ENCODE data around the gene CAMTA1.
A peak's percentile ranks its signal among the peaks of the same experiment; 100 is the strongest.

CAMTA1 gene

DNA sequence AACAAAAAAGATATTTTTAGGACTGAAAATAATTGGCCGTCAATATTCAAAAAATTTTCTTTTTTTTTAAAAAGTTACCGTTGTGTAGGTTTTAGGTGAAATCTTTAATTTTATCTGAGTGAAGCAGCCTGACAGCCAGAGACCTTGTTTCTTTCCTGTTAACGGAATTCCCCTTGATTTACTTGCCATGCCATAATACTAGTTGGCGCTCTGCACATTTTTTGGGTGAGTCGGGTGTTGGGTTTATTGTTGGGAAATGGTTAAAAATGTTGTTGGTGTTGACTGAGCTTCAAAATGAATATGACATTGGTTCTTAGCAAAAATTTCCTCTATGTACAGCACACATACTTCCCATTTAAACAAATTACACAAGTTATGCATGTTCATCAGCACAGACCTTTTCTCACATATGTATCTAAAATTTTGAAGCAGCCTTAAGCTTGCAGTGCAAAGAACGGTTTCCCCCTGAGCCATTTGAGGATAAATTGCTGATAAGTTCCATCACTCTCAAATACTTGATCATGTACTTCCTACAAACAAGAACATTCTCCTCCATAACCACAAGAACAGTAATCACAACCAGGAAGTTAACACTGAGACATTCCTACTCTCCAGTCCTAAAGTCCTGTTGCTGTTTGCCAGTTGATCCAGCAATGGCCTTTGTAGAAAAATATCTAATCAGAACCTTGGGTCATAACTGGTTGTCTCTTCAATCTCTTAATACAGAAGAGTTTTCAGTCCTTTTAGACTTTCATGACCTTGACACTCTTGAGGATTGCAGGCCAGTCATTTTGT is 34.2 kb downstream of the CAMTA1 start:
- TF ChIP-seq, protein P1, sequence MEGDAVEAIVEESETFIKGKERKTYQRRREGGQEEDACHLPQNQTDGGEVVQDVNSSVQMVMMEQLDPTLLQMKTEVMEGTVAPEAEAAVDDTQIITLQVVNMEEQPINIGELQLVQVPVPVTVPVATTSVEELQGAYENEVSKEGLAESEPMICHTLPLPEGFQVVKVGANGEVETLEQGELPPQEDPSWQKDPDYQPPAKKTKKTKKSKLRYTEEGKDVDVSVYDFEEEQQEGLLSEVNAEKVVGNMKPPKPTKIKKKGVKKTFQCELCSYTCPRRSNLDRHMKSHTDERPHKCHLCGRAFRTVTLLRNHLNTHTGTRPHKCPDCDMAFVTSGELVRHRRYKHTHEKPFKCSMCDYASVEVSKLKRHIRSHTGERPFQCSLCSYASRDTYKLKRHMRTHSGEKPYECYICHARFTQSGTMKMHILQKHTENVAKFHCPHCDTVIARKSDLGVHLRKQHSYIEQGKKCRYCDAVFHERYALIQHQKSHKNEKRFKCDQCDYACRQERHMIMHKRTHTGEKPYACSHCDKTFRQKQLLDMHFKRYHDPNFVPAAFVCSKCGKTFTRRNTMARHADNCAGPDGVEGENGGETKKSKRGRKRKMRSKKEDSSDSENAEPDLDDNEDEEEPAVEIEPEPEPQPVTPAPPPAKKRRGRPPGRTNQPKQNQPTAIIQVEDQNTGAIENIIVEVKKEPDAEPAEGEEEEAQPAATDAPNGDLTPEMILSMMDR (IDR thresholded peaks at IDR 0.05; ENCODE audit: insufficient read depth, low read depth, low read length, missing control alignments): no peak
- DNase-seq (ENCODE audit: low read depth): no peak
- H3K4me3 ChIP-seq (ENCODE audit: low read length): no peak overlapping the region

DNA sequence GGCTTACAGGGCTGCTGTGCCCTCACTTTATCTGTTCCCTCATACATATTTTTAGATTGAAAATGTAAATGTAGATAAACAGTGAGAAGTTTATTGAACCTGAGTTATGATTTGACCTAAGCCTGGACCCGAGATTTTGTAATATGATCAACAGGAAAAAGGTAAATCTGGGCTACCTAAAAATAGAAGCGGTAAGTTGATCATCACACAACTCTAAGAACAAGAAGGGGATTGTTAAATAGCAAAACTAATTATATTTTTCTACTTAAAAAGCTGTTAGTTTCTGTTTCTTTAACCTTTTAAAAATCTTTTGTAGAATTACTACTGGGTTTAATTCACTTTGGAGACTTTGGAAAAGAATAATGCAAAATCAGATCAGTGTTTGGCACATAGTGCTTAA is 35.6 kb downstream of the CAMTA1 start:
- DNase-seq (ENCODE audit: low read depth): no peak
- H3K4me3 ChIP-seq (ENCODE audit: low read length): no peak overlapping the region
- TF ChIP-seq, protein P1 (IDR thresholded peaks at IDR 0.05; ENCODE audit: insufficient read depth, low read depth, low read length, missing control alignments): no peak

DNA sequence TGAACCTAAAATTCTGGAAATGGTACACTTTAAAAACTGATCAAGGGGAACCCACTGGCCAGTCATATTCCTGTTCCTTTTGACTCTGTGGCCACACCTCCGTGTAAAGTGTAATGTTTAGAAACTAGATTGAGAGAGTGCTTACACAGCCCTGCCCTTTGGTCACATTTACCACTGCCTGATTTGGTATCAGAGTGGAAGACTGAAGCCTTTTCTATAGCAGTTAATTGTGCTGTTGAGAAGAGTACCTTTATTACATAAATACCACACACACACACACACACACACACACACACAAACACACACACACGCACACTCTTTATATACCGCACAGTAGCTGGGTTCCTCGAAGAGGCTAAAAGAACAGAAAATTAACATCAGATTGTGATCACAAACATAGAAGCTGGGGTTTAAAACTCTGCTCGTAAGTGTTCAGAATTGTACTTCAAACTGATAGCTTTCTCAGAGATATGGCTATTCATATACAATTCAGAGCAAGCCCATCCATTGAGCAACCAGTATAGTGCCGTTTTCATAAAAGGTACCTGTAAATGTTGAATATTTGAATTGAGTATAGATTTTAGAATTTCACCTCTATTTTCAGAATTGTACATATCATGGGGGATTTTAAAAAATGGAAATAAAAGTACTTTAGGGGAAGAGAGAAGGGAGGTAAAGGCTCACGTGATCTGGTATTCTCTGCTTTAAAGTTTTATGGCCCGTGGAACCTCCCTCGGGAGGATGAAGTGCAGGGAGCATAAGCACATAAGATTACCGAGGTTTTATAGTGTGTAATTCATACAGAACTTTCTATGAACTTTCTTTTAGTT is 37.5 kb downstream of the CAMTA1 start:
- H3K4me3 ChIP-seq (ENCODE audit: low read length): no peak overlapping the region
- TF ChIP-seq, protein P1 (IDR thresholded peaks at IDR 0.05; ENCODE audit: insufficient read depth, low read depth, low read length, missing control alignments): no peak
- no peak for DNase-seq (ENCODE audit: low read depth)

DNA sequence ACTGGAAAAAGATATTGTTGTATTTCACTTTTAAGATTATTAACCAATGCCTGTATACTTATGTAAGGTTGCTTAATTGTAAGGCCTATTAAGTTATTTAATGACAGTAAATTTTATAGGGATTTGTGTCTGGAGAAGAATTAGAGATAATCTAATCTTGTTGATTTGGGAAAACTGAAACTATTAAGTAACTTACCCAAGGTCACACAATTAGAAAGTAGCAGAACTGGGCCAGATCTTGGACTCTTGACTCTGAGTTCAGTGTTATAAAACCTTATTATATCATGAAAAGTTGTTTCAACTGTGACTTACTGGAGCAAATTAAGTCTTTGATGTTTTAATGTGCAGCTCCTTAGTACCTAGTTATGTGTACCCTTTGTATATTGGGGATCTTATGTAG is 38.5 kb downstream of the CAMTA1 start:
- TF ChIP-seq, protein P1 (IDR thresholded peaks at IDR 0.05; ENCODE audit: insufficient read depth, low read depth, low read length, missing control alignments): no peak
- DNase-seq (ENCODE audit: low read depth): no peak
- no peak overlapping the region for H3K4me3 ChIP-seq (ENCODE audit: low read length)

DNA sequence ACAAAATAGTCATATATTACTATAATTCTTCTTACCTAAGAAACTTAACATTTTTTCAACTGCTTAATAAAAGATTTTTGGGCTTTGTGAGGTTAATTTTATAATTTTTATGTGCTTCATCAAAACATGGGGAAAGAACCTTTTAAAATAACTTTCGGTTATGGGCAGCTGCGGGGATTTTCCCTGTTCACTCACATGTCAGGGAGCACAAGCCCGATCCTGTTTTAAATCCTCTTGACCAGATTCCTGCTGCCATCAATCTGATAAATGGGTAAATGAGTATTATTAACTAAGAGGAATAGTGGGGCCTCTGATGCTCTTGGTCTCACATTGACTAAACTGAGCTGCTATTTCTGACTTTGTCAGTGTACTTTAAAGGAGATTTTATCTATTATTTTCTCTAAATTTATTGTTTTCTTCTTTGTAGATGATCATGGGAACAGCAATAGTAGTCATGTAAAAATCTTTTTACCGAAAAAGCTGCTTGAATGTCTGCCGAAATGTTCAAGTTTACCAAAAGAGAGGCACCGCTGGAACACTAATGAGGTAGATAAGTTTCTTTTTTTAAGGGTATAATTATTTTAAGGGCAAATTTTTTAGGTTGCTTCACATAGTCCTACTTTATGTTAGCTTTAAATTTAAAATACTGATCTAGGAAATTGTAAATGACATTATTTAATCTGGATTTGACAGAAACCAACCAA is 39.6 kb downstream of the CAMTA1 start:
- H3K4me3 ChIP-seq (ENCODE audit: low read length): no peak overlapping the region
- TF ChIP-seq, protein P1 (IDR thresholded peaks at IDR 0.05; ENCODE audit: insufficient read depth, low read depth, low read length, missing control alignments): no peak
- DNase-seq (ENCODE audit: low read depth): peak; percentile 24

DNA sequence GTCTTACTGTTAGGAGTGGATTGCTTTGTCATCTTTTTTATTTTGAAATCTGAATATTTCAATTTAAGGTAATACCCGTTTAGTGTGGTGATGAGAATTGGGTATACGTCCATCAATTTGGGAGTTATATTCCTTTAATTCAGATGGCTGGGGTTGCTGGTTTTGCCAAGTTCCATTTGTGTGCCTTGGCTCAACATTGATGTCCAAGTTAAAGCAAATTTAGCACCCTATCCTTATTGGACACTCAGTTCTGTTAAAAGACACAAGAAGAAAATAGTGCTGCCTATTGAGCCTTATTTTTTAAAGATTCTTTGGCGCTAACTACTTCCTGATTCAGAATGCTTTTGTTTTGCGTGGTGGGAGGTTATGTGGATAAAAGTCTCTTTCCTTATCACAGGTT is 40.6 kb downstream of the CAMTA1 start:
- TF ChIP-seq, protein P1 (IDR thresholded peaks at IDR 0.05; ENCODE audit: insufficient read depth, low read depth, low read length, missing control alignments): no peak
- DNase-seq (ENCODE audit: low read depth): no peak
- no peak overlapping the region for H3K4me3 ChIP-seq (ENCODE audit: low read length)

Data from epithelial cell of esophagus (primary cell).